GDM1 (cell line): Measurements from ENCODE around the gene CFAP57.

Experiments
- DNase-seq: peaks from one replicate; lab custom pipeline; 2025; lab: John Stamatoyannopoulos, UW

The CFAP57 gene

DNA sequence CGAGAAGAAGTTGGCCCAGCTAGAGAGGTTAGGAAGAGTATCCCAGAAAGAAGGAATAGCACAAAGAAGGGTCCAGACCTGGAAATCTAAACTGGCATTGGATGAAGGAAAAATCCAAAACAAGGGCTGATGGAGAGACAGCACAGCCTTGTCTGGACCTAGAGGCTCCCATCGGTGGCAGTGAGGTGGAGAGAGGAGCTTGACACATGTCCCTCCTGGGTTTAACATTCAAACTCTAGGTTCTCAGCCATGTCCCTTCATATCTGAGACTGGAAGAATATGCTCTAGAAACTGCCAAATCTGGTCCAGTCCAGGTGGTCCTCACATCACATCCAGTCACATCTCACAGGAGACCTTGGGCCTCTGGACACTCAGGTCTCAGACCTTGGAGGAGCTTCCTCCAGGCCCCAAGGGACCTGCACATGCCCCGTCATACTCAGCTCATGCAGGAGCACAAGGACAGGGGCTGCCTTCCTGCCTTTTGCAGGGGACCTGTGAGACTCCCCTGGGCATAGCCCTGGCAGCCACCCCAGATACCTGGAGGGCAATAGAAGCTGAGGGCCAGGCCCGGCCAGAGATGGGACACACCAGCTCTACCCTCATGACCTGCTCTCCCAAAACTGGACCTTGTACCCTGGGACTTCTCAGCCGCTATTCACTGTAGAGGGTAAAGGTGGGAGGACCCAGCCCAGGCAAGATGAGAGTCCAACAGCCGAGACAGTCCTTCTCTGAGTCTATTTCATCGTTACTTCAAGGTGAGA lies 105.2 kb downstream of the CFAP57 start:
- no peak for DNase-seq

DNA sequence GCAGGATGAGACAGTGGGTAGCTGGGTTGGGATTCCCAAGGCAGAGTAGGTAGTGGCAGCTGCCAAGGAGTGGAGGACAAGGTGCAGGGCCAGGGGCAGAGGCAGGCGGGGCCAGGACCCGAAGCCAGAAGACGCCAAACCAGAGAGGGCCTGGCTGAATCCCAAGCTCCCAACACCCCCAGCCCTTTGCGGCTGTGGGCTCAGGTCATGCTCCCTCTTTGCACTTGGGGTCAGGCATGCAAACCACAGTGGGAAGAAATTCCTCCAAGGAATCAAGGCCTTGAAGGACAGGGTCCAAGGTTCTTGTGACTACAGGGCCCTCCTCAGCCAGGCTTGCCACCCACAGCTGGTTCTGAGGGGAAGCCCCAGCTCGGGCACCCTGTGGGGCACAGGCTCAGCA lies 107.0 kb downstream of the CFAP57 start:
- DNase-seq, result no peak

DNA sequence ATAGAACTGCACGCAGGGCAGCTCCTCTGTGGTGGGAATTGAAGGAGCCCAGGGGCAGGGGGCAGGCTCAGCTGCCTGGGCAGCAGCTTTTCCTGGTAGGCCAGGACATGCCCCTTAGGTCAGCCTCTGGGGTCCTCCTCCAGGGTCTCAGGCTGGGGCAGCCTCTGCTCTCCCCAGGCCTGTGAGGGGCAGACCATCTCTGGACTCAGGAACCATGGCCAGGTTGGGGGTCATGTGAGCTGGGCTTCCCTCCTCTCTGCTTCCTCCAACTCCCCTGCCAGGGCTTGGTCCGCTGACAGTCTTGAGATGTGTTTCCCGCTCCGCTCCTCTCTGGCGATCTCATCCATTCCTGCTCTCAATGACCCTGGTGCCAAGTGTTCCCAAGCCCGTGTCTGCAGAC lies 107.5 kb downstream of the CFAP57 start:
- DNase-seq, result no peak

DNA sequence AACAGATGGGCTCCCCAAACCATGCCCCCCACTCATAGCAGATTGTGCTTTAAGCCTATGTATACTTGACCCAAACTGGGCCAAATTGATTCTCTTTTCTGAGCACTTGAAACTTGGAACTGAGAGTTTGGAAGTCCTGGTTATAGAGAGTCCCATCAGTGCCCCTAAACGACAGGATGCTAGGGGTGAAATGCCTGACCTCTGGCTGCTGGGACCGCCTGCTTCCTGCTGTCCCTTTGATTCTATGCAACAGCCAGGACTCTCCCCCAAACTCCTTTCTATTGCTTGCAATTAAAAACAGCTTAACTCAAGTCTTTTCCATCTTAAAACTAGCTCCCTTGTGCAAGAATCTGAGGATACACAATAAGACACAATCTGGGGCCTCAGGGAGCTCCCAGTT lies 108.6 kb downstream of the CFAP57 start:
- no peak for DNase-seq

DNA sequence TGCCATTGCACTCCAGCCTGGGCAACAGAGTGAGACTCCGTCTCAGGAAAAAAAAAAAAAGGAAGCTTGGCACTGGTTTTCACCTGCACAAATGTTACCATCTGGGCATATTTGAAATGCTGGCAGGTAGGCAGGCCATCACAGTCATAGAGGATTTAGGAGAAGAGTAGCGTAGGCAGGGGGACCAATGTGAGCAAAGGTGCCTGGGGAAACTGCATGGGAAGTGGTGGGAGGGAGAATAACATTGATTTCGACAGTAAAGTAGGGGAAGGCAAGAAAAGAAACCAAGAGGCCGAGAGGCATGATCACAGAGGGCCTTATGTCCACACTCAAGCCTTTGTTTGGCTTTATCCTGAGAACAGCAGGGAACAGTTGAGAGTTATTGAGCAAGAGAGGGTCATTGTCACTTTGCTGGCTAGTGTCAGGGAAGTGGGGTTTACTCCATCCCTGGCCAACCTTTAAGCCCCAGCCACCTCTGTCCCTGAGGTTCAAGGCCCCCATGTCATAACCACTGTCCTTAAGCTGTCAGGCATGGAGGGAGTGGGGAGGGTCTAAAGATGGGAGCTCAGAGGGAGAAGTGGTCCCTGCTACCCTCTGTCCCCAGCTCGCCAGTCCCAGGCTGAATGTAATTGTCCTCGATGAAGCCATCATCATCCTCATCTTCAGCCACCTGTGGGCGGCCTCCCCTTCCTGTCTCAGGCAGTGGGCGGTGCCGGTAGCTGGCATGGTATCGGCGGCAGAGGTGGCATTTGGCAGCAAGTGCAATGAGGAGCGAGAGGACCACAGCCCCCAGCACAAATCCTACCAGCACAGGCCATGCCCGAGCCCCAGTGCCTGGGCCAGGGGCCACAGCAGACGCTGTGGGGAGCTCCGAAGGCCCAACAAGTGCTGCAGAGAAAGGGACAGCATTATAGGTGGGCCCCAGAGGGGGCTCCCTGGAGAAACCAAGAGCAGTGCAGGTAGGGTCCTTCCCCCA lies 110.4 kb downstream of the CFAP57 start:
- DNase-seq, result no peak

DNA sequence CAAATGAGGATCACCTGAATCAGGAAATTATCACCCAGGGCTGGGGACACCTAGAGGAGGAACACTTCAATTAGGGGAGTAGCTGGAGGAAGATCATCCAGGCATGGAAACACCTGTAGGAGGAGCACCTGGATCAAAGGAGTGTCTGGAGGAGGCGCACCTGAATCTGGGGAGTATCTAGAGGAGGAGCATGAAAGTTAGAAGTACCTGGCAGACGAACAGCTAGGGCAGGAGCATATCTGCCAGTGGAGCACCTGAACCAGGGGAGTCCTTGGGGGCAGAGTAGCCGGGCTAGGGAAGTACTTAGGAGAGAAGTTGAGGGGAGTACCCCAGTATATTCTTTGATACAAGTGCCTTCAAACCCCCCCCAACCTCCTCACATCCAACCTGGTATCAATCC lies 111.9 kb downstream of the CFAP57 start:
- DNase-seq, result no peak

DNA sequence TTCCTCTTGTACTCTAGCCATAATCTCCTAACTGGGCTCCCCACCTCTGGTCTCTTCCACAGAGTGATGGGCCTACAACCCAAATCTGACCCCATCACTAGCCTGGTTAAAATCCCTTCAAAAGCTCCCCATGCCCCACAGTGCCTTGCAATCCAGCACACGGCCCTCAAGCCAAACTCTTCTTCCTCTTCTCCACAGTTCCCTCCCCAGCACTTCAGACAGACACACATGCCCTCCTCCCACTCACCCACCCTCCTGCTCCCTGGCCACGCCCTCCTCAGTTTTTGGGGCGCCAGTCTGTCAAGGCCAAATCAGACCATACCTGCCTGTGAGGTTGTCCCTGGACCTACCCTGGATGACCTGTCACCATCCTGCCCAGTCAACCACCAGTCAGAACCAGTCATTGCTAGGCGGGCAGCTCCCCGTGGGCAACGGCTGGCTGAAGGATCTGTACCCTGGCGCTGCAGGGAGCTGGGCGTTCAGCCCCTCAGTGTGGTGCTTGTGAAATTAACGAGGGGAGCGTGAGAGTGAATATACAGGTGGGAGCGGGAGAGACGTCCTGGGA lies 112.5 kb downstream of the CFAP57 start:
- DNase-seq, result no peak

DNA sequence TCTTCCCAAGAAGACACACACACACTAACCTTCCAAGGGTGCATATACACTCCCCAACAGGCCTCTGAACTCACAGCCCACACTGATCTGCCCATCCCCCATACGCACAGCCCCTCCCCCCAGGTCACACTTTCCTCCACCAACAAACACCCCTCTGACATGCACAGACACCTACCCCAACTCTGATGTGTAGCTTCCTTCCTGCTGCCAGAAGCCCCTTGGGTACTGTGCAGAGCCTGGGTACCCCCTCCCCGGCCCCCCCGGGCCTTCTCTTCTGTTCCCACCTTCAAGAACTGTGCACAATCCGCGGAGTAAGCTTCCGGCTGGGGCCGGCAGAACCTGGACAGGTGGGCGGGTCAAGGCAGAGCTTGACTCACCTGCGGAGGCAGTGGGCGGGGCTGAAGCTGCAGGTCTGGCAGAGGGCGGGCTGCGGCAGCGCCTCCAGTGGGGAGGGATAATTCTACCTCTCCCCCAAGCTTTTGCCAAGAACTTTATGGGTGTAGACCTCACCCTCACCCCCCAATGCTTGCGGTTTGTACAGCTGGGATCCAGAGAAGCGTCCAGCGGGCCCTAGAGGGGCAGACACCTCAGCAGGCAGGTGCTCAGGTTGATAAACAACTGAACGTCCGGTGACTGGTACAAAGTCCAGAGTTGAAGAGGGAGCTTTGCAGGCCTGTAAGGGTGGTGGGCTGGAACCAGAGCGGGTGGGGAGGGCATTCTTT lies 113.3 kb downstream of the CFAP57 start, which contains the start of gene C1orf210:
Gene C1orf210 (minus strand): TSS at position 313 of the 722 bp plus-strand sequence. CDS start 2,311 bp downstream, outside the sequence.
- no peak for DNase-seq

DNA sequence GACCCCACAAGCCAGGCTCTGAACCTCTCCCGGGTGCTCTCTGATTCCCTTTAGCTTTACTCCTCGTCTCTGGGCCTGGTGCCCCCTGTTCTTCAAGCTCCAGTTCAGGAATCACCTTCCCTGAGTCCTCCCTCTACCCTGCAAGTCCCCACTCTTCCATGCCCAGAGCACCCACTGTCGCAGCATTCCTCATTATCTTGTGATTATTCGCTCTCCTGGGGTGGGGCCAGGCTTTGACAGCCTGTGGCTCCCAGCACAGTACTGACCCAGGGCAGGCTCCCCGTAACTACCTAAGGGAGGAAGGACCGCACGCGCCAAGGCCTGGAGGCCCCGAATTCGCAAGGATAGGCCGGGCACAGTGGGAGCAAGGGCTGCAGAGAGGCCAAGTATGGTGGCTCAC lies 114.0 kb downstream of the CFAP57 start:
- no peak for DNase-seq

DNA sequence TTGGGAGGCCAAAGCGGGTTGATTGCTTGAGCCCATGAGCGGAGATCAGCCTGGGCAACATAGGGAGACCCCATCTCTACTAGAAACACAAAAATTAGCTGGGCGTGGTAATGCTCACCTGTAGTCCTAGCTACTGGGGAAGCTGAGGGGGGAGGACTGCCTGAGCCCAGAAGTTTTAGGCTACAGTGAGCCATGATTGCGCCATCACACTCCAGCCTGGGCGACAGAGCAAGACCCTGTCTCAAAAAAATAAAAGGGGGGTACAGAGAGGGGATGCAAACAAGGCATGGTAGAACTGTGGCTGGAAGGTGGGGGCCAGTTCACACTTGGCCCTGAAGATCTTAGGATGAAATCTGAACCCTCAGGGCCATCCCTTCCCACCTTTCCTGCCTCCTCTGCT lies 114.4 kb downstream of the CFAP57 start:
- no peak for DNase-seq

DNA sequence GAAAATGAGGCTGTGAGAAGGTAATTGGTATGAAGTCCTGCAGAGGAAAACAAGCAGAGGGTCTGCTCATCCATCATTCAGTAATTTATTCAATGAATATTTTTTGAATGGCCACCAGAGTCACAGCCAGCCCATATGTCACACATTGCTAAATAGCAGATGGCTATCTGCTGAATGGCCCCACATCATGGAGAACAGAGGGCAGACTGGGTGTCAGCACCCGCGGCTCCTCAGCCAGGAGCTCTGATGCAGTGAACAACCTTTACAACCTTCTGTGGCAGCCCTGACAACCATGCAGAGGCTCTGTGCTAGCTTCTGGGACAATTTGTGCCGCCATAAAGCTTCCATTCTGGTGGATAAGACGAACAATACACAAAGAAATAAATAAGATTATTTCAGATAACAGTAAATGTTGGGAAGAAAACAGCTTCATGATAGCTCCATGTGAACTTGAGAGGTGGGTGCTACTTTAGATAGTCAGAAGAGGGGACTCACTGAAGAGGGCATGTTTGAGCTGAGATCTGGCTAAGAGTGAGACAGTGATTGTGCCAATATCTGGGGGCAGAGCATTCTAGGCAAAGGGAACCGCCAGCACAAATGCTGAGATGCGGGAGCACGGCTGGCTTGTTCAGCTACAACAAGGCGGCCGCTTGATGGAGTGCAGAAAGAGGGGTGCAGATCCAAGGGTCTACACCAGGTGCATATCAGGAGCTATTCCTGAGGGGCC lies 116.1 kb downstream of the CFAP57 start:
- DNase-seq, result no peak

DNA sequence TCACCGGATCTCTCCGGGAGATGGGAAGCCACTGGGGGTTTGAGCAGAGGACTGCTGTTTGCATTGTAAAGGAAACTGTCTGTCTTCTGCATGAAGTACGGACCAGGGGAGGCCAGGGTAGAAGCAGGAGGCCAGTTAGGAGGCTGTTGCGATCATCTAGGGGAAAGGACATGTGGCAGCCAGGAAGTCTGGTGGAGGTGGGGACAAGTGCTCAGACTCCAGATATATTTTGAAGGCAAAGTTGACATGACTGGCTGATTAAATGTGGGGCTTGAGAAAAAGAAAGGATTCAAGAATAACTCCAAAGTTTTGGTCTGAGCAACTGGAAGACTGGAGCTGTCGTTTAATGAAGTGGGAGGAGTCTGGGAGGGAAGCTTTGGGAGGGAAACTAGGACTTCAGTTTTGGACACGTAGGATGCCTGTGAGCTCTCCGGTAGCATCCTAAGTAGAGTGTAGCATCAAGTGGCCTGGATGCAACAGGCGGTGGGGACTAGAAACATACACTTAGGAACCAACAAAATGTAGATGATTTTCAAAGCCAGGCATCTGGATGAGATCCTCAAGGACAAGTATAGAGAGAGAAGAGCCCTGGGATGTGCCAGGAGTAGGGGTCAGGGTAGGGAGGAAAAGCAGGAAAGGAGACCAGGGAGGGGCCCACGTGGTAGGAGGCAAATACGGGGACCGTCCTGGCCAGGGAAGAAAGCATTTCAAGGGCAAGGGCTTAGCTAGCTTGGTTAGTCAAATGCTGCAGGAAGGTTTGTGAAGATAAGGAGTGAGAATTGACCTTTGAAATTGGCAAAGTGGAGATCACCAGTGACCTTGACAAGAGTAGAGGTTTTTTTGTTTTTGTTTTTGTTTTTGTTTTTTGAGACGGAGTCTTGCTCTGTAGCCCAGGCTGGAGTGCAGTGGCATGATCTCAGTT lies 116.9 kb downstream of the CFAP57 start:
- DNase-seq, result no peak

DNA sequence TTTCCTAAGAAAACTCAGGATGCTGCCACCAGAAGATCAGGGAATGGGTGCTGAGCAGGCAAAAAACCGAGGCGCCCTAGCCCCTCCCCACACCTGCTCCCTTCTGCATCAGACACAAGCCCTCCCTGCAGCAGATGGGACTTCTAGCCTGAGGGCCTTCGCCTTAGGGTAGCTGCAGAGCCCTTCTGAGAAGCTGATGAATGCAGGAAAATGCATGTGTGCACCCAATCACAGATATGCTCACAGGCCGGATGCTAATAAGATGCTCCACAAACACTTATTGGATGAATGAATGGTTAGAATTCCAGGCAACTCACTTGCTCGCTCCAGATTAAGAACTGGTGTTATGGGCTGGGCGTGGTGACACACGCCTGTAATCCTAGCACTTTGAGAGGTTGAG lies 120.1 kb downstream of the CFAP57 start:
- no peak for DNase-seq

DNA sequence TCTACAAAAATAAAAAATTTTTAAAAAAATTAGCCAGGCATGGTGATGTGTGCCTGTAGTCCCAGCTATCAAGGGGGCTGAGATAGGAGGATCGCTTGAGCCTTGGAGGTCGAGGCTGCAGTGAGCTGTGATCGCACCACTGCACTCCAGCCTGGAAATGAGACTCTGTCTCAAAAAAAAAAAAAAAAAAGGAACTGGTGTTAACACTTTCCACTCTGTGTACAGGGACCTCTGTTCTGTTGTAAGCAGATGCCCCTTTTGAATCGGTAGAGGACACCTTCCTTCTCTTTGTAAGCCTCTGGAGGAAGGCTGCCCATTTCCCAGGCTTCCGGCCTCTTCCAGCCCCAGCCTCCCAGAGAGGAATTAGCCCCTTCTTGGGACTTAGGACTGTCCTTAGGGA lies 120.5 kb downstream of the CFAP57 start:
- no peak for DNase-seq

DNA sequence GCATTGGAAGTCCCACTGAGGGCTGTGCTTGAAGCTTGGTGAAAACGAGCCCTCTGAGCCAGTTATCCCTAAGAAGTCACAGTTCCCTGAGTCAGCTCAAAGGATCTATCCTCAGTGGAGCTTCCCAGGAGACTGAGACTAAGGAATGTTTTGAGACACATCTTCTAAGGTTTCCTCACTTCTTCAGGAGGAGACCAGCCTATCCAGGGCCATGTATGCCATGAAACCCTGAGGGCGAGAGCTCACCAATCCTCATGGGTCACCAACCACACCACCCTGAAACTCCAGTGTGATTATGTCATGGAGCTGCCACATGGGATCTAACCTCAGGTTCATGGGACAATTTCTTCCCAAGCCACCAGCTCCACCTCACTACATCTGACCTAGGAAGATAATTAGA lies 121.0 kb downstream of the CFAP57 start:
- no peak for DNase-seq

DNA sequence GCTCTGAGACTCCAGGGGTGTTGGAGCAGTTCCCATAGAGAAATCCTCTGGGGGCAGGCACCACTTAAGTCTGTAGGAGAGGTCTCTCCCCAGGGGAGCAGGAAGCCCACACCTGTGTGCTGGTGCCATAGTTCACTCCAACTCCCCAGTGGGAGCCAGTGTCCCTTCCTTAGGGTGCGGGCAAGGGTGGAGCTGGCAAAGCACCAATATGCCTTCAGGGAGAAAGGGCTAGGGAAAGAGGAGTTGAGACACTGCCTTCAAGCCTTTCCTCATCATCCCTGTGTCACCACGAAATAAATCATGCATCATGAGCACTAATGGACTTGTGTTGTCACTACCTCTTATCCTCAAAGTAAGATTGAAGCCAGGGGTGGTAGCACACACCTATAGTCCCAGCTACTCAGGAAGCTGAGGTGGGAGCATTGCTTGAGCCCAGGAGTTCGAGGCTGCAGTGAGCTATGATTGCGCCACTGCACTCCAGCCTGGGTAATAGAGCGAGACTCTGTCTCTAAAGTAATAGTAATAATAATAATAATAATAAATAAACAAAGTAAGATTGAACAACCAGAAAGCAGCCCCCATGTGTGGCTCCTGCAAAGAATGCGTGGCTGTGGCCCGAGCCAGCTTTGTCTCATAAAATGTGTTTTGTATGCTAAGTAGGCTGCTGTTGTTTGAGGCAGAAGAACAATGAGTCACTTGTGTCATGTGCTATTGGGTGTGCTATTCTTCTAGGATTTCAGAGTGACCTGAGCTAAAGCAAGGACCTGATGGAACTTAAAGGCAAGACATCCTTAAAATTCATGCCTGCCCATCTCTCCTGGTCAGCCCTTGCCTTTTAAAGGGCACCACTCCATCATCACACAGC lies 122.0 kb downstream of the CFAP57 start:
- no peak for DNase-seq

DNA sequence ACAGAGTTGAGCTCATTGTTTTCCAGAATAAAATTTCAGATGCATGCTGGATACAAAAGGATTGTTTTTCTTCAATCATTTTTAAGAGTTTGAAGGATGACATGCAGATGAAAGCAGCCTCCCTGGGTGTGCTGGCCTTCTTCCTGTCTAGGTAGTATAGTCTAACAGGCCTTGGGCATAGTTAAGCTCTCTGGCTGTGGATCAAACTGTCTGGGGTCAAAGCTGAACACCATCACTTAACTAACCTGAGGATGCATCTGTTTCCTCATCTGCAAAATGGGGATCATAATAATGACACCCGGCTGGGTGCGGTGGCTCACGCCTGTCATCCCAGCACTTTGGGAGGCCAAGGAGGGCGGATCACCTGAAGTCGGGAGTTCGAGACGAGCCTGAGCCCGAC lies 122.6 kb downstream of the CFAP57 start:
- DNase-seq, result no peak

DNA sequence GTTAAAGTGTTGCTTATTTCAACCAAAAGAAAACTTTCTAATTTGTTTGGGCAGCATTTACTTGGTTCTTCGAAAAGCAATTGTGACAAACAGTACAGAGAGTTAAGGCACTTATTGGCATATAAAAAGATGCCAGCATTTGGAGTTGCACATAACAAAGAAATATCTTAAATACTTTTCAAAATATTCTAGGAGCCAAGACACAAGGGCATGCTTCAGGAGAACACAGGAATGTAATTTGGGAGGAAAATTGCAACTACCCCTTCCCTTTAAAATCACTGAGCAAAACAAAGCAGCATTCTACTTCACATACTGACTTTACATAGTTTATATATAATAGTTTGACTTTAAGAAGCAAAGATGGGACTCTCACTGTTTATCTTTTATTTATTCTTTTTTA lies 124.1 kb downstream of the CFAP57 start:
- no peak for DNase-seq

DNA sequence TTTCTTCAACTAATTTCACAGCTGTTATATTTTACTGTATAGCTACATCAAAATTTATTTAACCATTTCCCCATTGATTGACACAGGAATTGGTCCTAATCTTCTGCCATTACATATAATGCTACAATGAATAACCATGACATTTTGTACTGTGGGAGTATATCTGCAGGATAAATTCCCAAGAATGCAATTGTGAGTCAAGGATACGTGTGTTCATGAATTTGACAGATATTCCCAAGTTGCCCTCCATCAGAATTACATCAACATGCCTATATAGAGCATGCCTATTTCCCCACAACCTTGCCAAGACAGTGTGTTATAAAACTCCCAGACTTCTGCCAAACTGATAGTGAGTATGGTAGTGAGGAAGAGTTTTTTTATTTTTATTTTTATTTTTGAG lies 125.9 kb downstream of the CFAP57 start:
- DNase-seq, result no peak
